ENCODE measurements around the gene LRRK1.
"Not testable (repeated sequence)": the region's sequence is repeated elsewhere in the genome, so short reads cannot be mapped to it uniquely, and the experiment has no call there.

LRRK1 gene

GRCh38 chr15:101089579-101090427, 170.6 kb downstream of the LRRK1 start:
- Histone ChIP-seq H3K27ac (ENCODE audit: low read depth, low read length) (no peak overlapping the region), H3K9ac (ENCODE audit: low read depth in 1 of 2, low read length in 2 of 2) (no peak overlapping the region), H3K4me1 (ENCODE audit: control insufficient read depth in 1 of 2, insufficient read depth in 2 of 2, low read length in 2 of 2) (peaks cover 7 to 26% of the 10 kb centered on the region in 2 donors)

GRCh38 chr15:101090428-101090790, 171.3 kb downstream of the LRRK1 start:
- H3K4me3 ChIP-seq (ENCODE audit: low read depth in 1 of 2, low read length in 2 of 2) = no peak overlapping the region
- H3K4me1 ChIP-seq (ENCODE audit: control insufficient read depth in 1 of 2, insufficient read depth in 2 of 2, low read length in 2 of 2) = peaks cover 7 to 26% of the 10 kb centered on the region in 2 donors
- no peaks in the 10 kb centered on the region for H3K27me3 ChIP-seq (ENCODE audit: control insufficient read depth in 1 of 2, insufficient read depth in 2 of 2, low read length in 2 of 2)
- H3K27ac ChIP-seq (ENCODE audit: low read depth, low read length) = no peak overlapping the region
- H3K9me3 ChIP-seq (ENCODE audit: control insufficient read depth in 1 of 2, low read length in 2 of 2) = no peaks in the 10 kb centered on the region
- no peak overlapping the region for H3K9ac ChIP-seq (ENCODE audit: low read depth in 1 of 2, low read length in 2 of 2)
- no peaks in the 10 kb centered on the region for H3K36me3 ChIP-seq (ENCODE audit: control insufficient read depth in 1 of 2, insufficient read depth in 2 of 2, low read length in 2 of 2)

More at GRCh38 chr15:101089579-101090427, 170.6 kb downstream of the LRRK1 start:
- Histone ChIP-seq H3K4me3 (ENCODE audit: low read depth in 1 of 2, low read length in 2 of 2) (no peak overlapping the region), H3K27me3 (ENCODE audit: control insufficient read depth in 1 of 2, insufficient read depth in 2 of 2, low read length in 2 of 2) (no peaks in the 10 kb centered on the region), H3K9me3 (ENCODE audit: control insufficient read depth in 1 of 2, low read length in 2 of 2) (no peaks in the 10 kb centered on the region), H3K36me3 (ENCODE audit: control insufficient read depth in 1 of 2, insufficient read depth in 2 of 2, low read length in 2 of 2) (no peaks in the 10 kb centered on the region)

- H3K27ac ChIP-seq (ENCODE audit: low read depth, low read length) = no peak overlapping the region
- H3K4me1 ChIP-seq (ENCODE audit: control insufficient read depth in 1 of 2, insufficient read depth in 2 of 2, low read length in 2 of 2) = peaks cover 7 to 26% of the 10 kb centered on the region in 2 donors
These were observed 172.2 kb downstream of the LRRK1 start for GRCh38 chr15:101091080-101092017.

GRCh38 chr15:101092156-101092866, 173.2 kb downstream of the LRRK1 start:
- Histone ChIP-seq H3K4me1 (ENCODE audit: control insufficient read depth in 1 of 2, insufficient read depth in 2 of 2, low read length in 2 of 2) (peaks cover 5 to 26% of the 10 kb centered on the region in 2 donors), H3K27me3 (ENCODE audit: control insufficient read depth in 1 of 2, insufficient read depth in 2 of 2, low read length in 2 of 2) (no peaks in the 10 kb centered on the region), H3K27ac (ENCODE audit: low read depth, low read length) (no peak overlapping the region), H3K4me3 (ENCODE audit: low read depth in 1 of 2, low read length in 2 of 2) (no peak overlapping the region), H3K36me3 (ENCODE audit: control insufficient read depth in 1 of 2, insufficient read depth in 2 of 2, low read length in 2 of 2) (no peaks in the 10 kb centered on the region), H3K9ac (ENCODE audit: low read depth in 1 of 2, low read length in 2 of 2) (peak overlapping the region in 1 of 2 donors; percentile 18), H3K9me3 (ENCODE audit: control insufficient read depth in 1 of 2, low read length in 2 of 2) (no peaks in the 10 kb centered on the region)

More at GRCh38 chr15:101091080-101092017, 172.2 kb downstream of the LRRK1 start:
- no peaks in the 10 kb centered on the region for H3K36me3 ChIP-seq (ENCODE audit: control insufficient read depth in 1 of 2, insufficient read depth in 2 of 2, low read length in 2 of 2)
- H3K27me3 ChIP-seq (ENCODE audit: control insufficient read depth in 1 of 2, insufficient read depth in 2 of 2, low read length in 2 of 2) = no peaks in the 10 kb centered on the region
- no peak overlapping the region for H3K4me3 ChIP-seq (ENCODE audit: low read depth in 1 of 2, low read length in 2 of 2)
- no peaks in the 10 kb centered on the region for H3K9me3 ChIP-seq (ENCODE audit: control insufficient read depth in 1 of 2, low read length in 2 of 2)
- H3K9ac ChIP-seq (ENCODE audit: low read depth in 1 of 2, low read length in 2 of 2) = peak overlapping the region in 1 of 2 donors; percentile 18

- H3K27me3 ChIP-seq (ENCODE audit: control insufficient read depth in 1 of 2, insufficient read depth in 2 of 2, low read length in 2 of 2) = no peaks in the 10 kb centered on the region
- no peak overlapping the region for H3K27ac ChIP-seq (ENCODE audit: low read depth, low read length)
- H3K4me1 ChIP-seq (ENCODE audit: control insufficient read depth in 1 of 2, insufficient read depth in 2 of 2, low read length in 2 of 2) = peaks cover 4 to 26% of the 10 kb centered on the region in 2 donors
- no peak overlapping the region for H3K4me3 ChIP-seq (ENCODE audit: low read depth in 1 of 2, low read length in 2 of 2)
- no peaks in the 10 kb centered on the region for H3K36me3 ChIP-seq (ENCODE audit: control insufficient read depth in 1 of 2, insufficient read depth in 2 of 2, low read length in 2 of 2)
- H3K9me3 ChIP-seq (ENCODE audit: control insufficient read depth in 1 of 2, low read length in 2 of 2) = no peaks in the 10 kb centered on the region
- no peak overlapping the region for H3K9ac ChIP-seq (ENCODE audit: low read depth in 1 of 2, low read length in 2 of 2)
These were observed 173.7 kb downstream of the LRRK1 start for GRCh38 chr15:101092867-101093202.

GRCh38 chr15:101093958-101094357, 174.8 kb downstream of the LRRK1 start:
- no peaks in the 10 kb centered on the region for H3K27me3 ChIP-seq (ENCODE audit: control insufficient read depth in 1 of 2, insufficient read depth in 2 of 2, low read length in 2 of 2)
- no peaks in the 10 kb centered on the region for H3K36me3 ChIP-seq (ENCODE audit: control insufficient read depth in 1 of 2, insufficient read depth in 2 of 2, low read length in 2 of 2)
- H3K4me1 ChIP-seq (ENCODE audit: control insufficient read depth in 1 of 2, insufficient read depth in 2 of 2, low read length in 2 of 2) = peaks cover 4 to 24% of the 10 kb centered on the region in 2 donors
- no peak overlapping the region for H3K4me3 ChIP-seq (ENCODE audit: low read depth in 1 of 2, low read length in 2 of 2)
- no peak overlapping the region for H3K9ac ChIP-seq (ENCODE audit: low read depth in 1 of 2, low read length in 2 of 2)
- H3K9me3 ChIP-seq (ENCODE audit: control insufficient read depth in 1 of 2, low read length in 2 of 2) = no peaks in the 10 kb centered on the region
- H3K27ac ChIP-seq (ENCODE audit: low read depth, low read length) = no peak overlapping the region

GRCh38 chr15:101095796-101096406, 176.7 kb downstream of the LRRK1 start:
- not testable (repeated sequence) for H3K9ac ChIP-seq (ENCODE audit: low read depth in 1 of 2, low read length in 2 of 2); H3K36me3 ChIP-seq (ENCODE audit: control insufficient read depth in 1 of 2, insufficient read depth in 2 of 2, low read length in 2 of 2); H3K27me3 ChIP-seq (ENCODE audit: control insufficient read depth in 1 of 2, insufficient read depth in 2 of 2, low read length in 2 of 2); H3K4me3 ChIP-seq (ENCODE audit: low read depth in 1 of 2, low read length in 2 of 2); H3K9me3 ChIP-seq (ENCODE audit: control insufficient read depth in 1 of 2, low read length in 2 of 2); H3K27ac ChIP-seq (ENCODE audit: low read depth, low read length)
- H3K4me1 ChIP-seq (ENCODE audit: control insufficient read depth in 1 of 2, insufficient read depth in 2 of 2, low read length in 2 of 2) = peaks cover 4 to 18% of the 10 kb centered on the region in 2 donors

GRCh38 chr15:101097111-101097510, 178.0 kb downstream of the LRRK1 start:
- no peaks in the 10 kb centered on the region for H3K36me3 ChIP-seq (ENCODE audit: control insufficient read depth in 1 of 2, insufficient read depth in 2 of 2, low read length in 2 of 2)
- no peaks in the 10 kb centered on the region for H3K27me3 ChIP-seq (ENCODE audit: control insufficient read depth in 1 of 2, insufficient read depth in 2 of 2, low read length in 2 of 2)
- no peak overlapping the region for H3K9ac ChIP-seq (ENCODE audit: low read depth in 1 of 2, low read length in 2 of 2)
- no peak overlapping the region for H3K4me3 ChIP-seq (ENCODE audit: low read depth in 1 of 2, low read length in 2 of 2)
- no peak overlapping the region for H3K27ac ChIP-seq (ENCODE audit: low read depth, low read length)
- peaks cover 0 to 8% of the 10 kb centered on the region in 2 donors for H3K4me1 ChIP-seq (ENCODE audit: control insufficient read depth in 1 of 2, insufficient read depth in 2 of 2, low read length in 2 of 2)
- H3K9me3 ChIP-seq (ENCODE audit: control insufficient read depth in 1 of 2, low read length in 2 of 2) = no peaks in the 10 kb centered on the region

- Histone ChIP-seq H3K36me3 (ENCODE audit: control insufficient read depth in 1 of 2, insufficient read depth in 2 of 2, low read length in 2 of 2) (no peaks in the 10 kb centered on the region), H3K27me3 (ENCODE audit: control insufficient read depth in 1 of 2, insufficient read depth in 2 of 2, low read length in 2 of 2) (no peaks in the 10 kb centered on the region), H3K9ac (ENCODE audit: low read depth in 1 of 2, low read length in 2 of 2) (no peak overlapping the region), H3K4me1 (ENCODE audit: control insufficient read depth in 1 of 2, insufficient read depth in 2 of 2, low read length in 2 of 2) (no peaks in the 10 kb centered on the region), H3K4me3 (ENCODE audit: low read depth in 1 of 2, low read length in 2 of 2) (no peak overlapping the region), H3K9me3 (ENCODE audit: control insufficient read depth in 1 of 2, low read length in 2 of 2) (no peaks in the 10 kb centered on the region), H3K27ac (ENCODE audit: low read depth, low read length) (no peak overlapping the region)
These were observed 180.0 kb downstream of the LRRK1 start for GRCh38 chr15:101099183-101099582.

All from duodenal mucosa (tissue), 2 donors.